Panc1 (cell line): ENCODE results near the gene NR5A1. TPM values are rescaled to one million over a fixed set of nuclear protein-coding genes. Genes with fewer than 3 reads are reported as not detected.

ENCODE experiments used
- ATAC-seq: fragments of 200-7000 bp; cut with Tn5 transposase; 2 replicates; pipeline ENCODE4 v1.9.1; 2020; ENCODE audit warnings: mild to moderate bottlenecking, moderate library complexity
- BruUV-seq: library from RNA; stranded (reverse); fragments of 400-500 nt; replicated peaks from 2 replicates; lab custom pipeline; 2021; lab: Mats Ljungman, UMichigan
- CTCF ChIA-PET: fragments of 300-600 bp; sonication (Branson Sonifier 250); formaldehyde crosslinking; loops from one replicate; lab custom pipeline; 2022; ENCODE audit warnings: antibody characterized with exemption; lab: Charles Lee
- POLR2A ChIA-PET: fragments of 300-600 bp; sonication (Branson Sonifier 250); formaldehyde crosslinking; loops from one replicate; lab custom pipeline; 2022; ENCODE audit warnings: antibody characterized with exemption; lab: Charles Lee
- DNase-seq: peaks from one replicate; pipeline ENCODE4 v3.0.0-alpha.2; 2010; ENCODE audit warnings: low read depth, low spot score
- H3K27ac ChIP-seq: 2 replicates; pipeline ENCODE4 v1.5.1; 2011; ENCODE audit warnings: mild to moderate bottlenecking, low read length, inconsistent platforms
- H3K27me3 ChIP-seq: fragments of 200-500 bp; sonication (Bioruptor generic); 2 replicates; pipeline ENCODE4 v1.6.0; 2014; ENCODE audit warnings: low read length, inconsistent platforms; ENCODE audit not compliant: control insufficient read depth, insufficient read depth
- H3K36me3 ChIP-seq: fragments of 200-500 bp; sonication (Bioruptor generic); 2 replicates; pipeline ENCODE4 v1.5.1; 2014; ENCODE audit warnings: inconsistent platforms, mild to moderate bottlenecking, low read length, moderate library complexity; ENCODE audit not compliant: control insufficient read depth, insufficient read depth
- H3K4me1 ChIP-seq: 2 replicates; pipeline ENCODE4 v1.5.1; 2011; ENCODE audit warnings: inconsistent platforms, mild to moderate bottlenecking, low read length, moderate library complexity; ENCODE audit not compliant: control insufficient read depth, insufficient read depth
- H3K4me3 ChIP-seq, 2 experiments: 2 replicates each; pipeline ENCODE4 v1.5.1; 2011 to 2012; ENCODE audit warnings: low read depth in 2 of 2, low read length in 2 of 2, mild to moderate bottlenecking in 2 of 2, inconsistent platforms in 1 of 2, moderate library complexity in 1 of 2
- H3K9me3 ChIP-seq: fragments of 200-500 bp; sonication (Bioruptor generic); 2 replicates; pipeline ENCODE4 v1.5.1; 2014; ENCODE audit warnings: low read depth, mild to moderate bottlenecking, inconsistent platforms, low read length, moderate library complexity; ENCODE audit not compliant: control insufficient read depth, insufficient read depth
- CTCF ChIP-seq: fragments of 450-650 bp; IDR thresholded peaks from 2 replicates; pipeline ENCODE4 v1.5.1; 2017; ENCODE audit warnings: mild to moderate bottlenecking
- POLR2AphosphoS5 ChIP-seq: IDR thresholded peaks from 2 replicates; pipeline ENCODE4 v1.6.1; 2012; ENCODE audit warnings: mild to moderate bottlenecking, low read depth, low read length, moderate library complexity
- SIN3A ChIP-seq: IDR thresholded peaks from 2 replicates; pipeline ENCODE4 v1.6.1; 2012; ENCODE audit warnings: low read depth, mild to moderate bottlenecking, low read length, moderate library complexity, borderline replicate concordance; ENCODE audit not compliant: insufficient read depth
- TCF7L2 ChIP-seq: IDR thresholded peaks from 2 replicates; pipeline ENCODE4 v1.6.1; 2011; ENCODE audit warnings: mild to moderate bottlenecking, low read depth, low read length, inconsistent platforms
- in situ Hi-C: cut with HindIII; loops from 2 replicates; pipeline ENCODE4 v1.10.0; 2016; ENCODE audit warnings: low sequenced_read_pairs, low pct_unique_long_range_greater_than_20kb
- intact Hi-C: fragments of 100-400 bp; cut with micrococcal nuclease; formaldehyde crosslinking; loops from one replicate; pipeline ENCODE4 v1.10.0; 2022; ENCODE audit not compliant: unreplicated experiment
- total RNA-seq: library from RNA; stranded (reverse); gene quantifications from one replicate; pipeline ENCODE4 v1.2.1, GENCODE V29; 2021; ENCODE audit not compliant: unreplicated experiment
- TF ChIP-seq, protein P1 (sequence below), 2 experiments: IDR thresholded peaks; 2 replicates each; pipeline ENCODE4 v1.6.1; 2011 to 2012; ENCODE audit warnings: low read depth in 2 of 2, control low read depth in 1 of 2, low read length in 1 of 2, mild to moderate bottlenecking in 1 of 2, moderate library complexity in 1 of 2; ENCODE audit not compliant: insufficient read depth in 1 of 2

Gene NR5A1
- total RNA-seq, 1 experiment from 2014 or later: 2.5 TPM

GRCh38 chr9:124518116-124518515 is 10.9 kb upstream of the NR5A1 start:
- POLR2A ChIA-PET: no interaction called here
- Histone ChIP-seq H3K36me3 (no peaks in the 10 kb centered on the region), H3K9me3 (no peaks in the 10 kb centered on the region), H3K4me3 (no peak overlapping the region), H3K27ac (no peak overlapping the region), H3K27me3 (no peaks in the 10 kb centered on the region), H3K4me1 (peaks cover 7% of the 10 kb centered on the region; the same call in 1 of the 2 replicates)
- CTCF ChIA-PET: no interaction called here
- BruUV-seq: no TSS peak
- ATAC-seq: no peak
- TF ChIP-seq TCF7L2 (no peak), SIN3A (no peak), CTCF (no peak), POLR2AphosphoS5 (no peak)
- TF ChIP-seq, protein P1, sequence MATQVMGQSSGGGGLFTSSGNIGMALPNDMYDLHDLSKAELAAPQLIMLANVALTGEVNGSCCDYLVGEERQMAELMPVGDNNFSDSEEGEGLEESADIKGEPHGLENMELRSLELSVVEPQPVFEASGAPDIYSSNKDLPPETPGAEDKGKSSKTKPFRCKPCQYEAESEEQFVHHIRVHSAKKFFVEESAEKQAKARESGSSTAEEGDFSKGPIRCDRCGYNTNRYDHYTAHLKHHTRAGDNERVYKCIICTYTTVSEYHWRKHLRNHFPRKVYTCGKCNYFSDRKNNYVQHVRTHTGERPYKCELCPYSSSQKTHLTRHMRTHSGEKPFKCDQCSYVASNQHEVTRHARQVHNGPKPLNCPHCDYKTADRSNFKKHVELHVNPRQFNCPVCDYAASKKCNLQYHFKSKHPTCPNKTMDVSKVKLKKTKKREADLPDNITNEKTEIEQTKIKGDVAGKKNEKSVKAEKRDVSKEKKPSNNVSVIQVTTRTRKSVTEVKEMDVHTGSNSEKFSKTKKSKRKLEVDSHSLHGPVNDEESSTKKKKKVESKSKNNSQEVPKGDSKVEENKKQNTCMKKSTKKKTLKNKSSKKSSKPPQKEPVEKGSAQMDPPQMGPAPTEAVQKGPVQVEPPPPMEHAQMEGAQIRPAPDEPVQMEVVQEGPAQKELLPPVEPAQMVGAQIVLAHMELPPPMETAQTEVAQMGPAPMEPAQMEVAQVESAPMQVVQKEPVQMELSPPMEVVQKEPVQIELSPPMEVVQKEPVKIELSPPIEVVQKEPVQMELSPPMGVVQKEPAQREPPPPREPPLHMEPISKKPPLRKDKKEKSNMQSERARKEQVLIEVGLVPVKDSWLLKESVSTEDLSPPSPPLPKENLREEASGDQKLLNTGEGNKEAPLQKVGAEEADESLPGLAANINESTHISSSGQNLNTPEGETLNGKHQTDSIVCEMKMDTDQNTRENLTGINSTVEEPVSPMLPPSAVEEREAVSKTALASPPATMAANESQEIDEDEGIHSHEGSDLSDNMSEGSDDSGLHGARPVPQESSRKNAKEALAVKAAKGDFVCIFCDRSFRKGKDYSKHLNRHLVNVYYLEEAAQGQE (IDR thresholded peaks at IDR 0.05; ENCODE audit: insufficient read depth in 1 of 2, low read depth in 2 of 2, low read length in 1 of 2): no peak
- in situ Hi-C loops (no loop called here), intact Hi-C loops (loop anchor here (10.0 kb wide), 1 partner anchor 103 kb away; the partner anchor contains the start of gene PSMB7)
- DNase-seq: no peak

- CTCF ChIA-PET: no interaction called here
- Histone ChIP-seq H3K27ac (no peak overlapping the region), H3K4me3 (no peak overlapping the region), H3K9me3 (no peaks in the 10 kb centered on the region), H3K27me3 (no peaks in the 10 kb centered on the region), H3K4me1 (peaks cover 7% of the 10 kb centered on the region; the same call in 1 of the 2 replicates), H3K36me3 (no peaks in the 10 kb centered on the region)
- no peak for ATAC-seq
- TF ChIP-seq TCF7L2 (no peak), CTCF (no peak)
- TF ChIP-seq, protein P1 (IDR thresholded peaks at IDR 0.05; ENCODE audit: insufficient read depth in 1 of 2, low read depth in 2 of 2, low read length in 1 of 2): no peak
- POLR2A ChIA-PET: no interaction called here
- BruUV-seq: no TSS peak
- intact Hi-C loops (loop anchor here (10.0 kb wide), 1 partner anchor 103 kb away; the partner anchor contains the start of gene PSMB7), in situ Hi-C loops (no loop called here)
- DNase-seq: no peak
Measured at GRCh38 chr9:124517600-124517999, 10.4 kb upstream of the NR5A1 start.
